GM18517 (cell line): ENCODE results near the gene AAK1.
"Not testable (repeated sequence)": the region's sequence is repeated elsewhere in the genome, so short reads cannot be mapped to it uniquely, and the experiment has no call there.

Experiments used
- ATAC-seq: cut with Tn5 transposase; IDR thresholded peaks from one replicate; pipeline ENCODE4 v1.9.1; 2021; ENCODE audit warnings: mild to moderate bottlenecking, moderate library complexity; ENCODE audit not compliant: unreplicated experiment

Gene AAK1

DNA sequence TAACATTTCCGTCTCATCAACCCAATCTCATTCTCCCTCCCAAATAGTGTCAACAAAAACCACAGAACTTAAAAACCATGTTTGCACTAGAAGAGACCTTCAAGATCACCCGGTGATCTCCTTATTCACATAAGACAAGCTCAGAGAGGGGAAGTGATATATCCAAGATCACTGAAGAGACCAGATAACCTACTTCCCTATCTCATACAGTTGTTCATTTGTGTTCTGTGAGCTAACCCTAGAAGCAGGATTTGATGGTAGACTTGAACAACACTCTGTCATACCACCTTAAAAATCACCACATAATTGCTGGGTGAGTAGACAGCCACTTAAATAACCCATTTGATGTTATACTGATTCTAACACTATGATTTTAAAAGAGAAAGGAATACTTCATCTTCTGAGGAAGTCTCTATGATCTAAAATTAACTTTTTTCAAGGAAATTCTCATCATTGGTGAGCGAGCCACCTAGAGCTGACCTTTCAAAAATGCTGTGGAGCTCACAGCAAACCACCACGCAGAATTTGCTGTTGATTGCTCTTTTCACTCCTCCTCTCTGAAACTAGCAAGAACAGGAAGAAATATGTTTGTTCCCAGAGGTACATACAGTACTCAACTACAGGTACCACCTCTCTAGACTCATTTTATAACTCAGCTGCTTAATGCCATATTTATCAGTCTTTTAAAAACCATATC, 15.1 kb downstream of the AAK1 start:
- no peak for ATAC-seq

DNA sequence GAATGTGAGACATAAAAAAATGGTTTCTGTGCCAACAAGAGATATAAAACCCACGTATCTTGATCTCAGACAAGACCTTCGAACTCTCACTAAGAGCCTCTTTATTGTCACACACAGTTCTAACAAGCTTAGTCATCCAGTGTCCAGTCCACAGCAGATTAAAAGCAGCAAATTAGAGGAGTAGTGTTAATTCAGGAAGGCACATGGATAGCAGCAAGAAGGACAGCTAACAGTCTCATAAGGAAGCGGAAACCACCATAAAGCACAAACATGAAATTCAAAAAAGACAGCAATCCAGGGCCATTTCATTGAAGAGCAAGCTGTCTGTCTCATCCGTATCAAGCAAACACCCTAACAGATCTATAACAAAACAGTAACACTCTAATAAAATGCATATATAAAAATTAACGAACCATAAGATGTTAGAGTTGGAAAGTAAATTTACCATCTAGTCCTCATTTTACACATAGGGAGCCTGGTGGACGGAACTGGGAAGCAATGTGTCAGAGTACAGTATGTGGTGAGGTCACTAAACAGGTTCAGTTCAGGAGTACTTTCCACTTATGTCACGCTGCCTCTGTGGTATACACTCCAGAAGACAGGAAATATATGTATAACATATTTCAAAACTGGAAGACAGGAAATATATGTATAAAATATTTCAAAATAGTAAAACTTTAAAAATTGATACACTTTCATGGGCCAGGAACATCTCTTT, 18.3 kb downstream of the AAK1 start:
- ATAC-seq = no peak

DNA sequence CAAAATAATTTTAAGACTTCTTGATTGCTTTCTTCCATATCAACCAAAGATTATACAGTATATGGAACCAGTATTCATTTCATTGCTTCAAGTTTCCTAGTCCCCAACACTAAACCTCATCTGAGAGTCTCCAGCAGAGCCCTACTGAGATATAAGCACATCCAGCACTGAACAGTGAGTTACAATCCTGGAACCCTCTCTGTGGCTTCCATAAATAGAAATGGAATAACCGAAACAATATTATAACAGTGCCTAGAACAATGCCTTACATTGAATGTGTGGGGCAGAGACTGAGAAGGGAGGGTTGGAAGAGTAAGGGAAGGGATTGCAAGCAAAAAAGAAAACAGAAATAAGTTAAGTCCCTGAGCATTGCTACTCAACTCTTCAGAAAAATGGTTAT, 18.9 kb downstream of the AAK1 start:
- ATAC-seq = no peak

DNA sequence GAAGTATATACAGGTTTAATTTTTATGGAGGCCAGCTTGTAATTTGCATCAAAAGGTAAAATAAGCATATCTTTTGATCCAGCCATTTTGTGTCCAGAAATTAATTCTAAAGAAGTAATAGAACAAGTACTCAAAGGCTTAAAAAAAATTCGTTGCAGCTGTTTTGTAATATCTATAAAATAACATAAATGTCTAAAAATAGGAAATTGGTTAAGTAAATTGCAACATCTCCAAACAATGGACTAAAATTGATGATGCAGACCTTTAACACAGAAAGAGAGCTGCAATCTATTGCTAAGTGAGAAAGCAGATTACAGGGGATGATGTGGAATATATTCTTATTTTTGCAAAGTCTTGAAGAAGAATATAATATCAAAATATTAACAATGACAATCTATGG, 19.4 kb downstream of the AAK1 start:
- no peak for ATAC-seq

DNA sequence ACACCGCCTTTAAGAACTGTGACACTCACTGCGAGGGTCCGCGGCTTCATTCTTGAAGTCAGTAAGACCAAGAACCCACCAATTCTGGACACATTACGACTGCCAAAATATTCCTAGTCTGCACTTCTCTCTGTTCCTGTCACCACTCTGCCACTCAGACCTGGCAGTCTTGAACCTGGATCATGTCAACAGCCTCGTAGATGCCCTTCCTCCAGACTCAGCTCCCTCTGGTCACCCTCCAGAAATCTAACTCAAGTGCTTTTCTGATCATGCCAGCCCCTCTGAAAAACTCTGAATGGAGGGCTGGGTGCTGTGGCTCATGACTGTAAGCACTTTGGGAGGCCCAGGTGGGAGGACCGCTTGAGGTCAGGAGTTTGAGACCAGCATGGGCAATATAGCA, 20.3 kb downstream of the AAK1 start:
- no peak for ATAC-seq

DNA sequence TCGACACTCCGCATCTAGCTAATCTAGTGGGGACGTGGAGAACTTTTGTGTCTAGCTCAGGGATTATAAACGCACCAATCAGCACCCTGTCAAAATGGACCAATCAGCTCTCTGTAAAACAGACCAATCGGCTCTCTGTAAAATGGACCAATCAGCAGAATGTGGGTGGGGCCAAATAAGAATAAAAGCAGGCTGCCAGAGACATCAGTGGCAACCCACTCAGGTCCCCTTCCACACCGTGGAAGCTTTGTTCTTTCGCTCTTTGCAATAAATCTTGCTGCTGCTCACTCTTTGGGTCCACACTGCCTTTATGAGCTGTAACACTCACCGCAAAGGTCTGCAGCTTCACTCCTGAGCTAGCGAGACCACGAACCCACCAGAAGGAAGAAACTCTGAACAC, 20.7 kb downstream of the AAK1 start:
- ATAC-seq = not testable (repeated sequence)

DNA sequence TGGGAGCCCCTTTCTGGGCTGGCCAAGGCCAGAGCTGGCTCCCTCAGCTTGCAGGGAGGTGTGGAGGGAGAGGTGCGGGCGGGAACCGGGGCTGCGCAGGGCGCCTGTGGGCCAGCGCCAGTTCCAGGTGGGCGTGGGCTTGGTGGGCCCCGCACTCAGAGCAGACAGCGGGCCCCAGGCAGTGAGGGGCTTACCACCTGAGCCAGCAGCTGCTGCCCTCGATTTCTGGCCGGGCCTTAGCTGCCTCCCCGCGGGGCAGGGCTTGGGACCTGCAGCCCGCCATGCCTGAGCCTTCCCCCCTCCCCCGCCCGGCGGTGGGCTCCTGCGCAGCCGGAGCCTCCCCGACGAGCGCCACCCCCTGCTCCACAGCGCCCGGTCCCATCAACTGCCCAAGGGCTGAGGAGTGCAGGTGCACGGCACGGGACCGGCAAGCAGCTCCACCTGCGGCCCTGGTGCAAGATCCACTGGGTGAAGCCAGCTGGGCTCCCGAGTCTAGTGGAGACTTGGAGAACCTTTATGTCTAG, 21.5 kb downstream of the AAK1 start:
- not testable (repeated sequence) for ATAC-seq

DNA sequence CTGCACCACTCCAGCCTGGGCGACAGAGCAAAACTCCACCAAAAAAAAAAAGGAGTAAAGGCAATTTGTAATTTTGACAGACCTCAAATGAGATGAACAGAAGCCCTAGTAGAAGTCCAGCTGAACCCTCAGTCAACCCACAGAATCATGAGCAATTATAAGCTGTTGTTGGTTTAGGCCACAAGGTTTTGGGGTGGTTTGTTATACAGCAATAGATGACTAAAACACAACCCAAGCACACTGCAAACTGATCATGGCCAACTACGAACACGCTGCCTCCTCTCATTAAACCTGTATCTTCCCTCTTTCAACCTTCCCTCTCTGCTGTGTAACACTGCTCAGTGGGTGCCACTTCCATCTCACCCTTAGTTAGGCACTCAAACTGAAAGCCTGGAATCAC, 22.1 kb downstream of the AAK1 start:
- ATAC-seq = no peak

DNA sequence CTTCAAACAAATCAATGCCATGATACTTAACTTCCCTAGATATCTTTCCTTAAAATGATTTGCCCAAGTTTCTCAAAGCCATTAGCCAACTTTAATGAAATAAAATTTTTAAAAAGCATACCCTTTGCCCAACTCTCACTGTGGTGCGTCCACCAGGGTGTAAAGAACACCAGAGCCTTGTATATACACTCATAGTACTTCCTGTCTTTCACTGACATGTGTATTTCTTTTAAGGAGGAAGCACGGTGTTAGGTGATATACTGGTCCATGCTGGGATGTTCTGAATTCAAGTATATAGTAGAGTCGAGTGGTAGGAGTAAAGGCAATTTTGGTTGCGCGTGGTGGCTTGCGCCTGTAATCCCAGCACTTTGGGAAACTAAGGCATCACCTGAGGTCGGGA, 22.7 kb downstream of the AAK1 start:
- ATAC-seq = no peak

DNA sequence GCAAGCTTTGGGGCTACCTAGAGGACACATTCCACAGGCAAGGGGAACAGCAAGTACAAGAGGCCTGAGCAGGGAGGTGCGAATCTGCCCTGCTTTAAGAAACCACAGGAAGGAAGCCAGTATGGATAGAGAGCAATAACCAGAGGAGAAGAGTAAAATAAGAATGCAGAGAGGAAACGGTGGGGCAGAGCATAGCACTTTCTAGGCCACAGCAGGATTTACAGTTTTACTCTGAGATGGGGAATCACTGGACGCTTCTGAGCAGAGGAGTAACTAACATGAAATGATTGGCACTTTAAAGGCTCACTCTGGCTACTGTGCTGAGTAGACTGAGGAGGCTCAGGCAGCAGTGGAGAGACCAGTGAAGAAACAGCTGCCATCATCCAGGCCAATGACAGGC, 23.8 kb downstream of the AAK1 start:
- ATAC-seq = no peak

DNA sequence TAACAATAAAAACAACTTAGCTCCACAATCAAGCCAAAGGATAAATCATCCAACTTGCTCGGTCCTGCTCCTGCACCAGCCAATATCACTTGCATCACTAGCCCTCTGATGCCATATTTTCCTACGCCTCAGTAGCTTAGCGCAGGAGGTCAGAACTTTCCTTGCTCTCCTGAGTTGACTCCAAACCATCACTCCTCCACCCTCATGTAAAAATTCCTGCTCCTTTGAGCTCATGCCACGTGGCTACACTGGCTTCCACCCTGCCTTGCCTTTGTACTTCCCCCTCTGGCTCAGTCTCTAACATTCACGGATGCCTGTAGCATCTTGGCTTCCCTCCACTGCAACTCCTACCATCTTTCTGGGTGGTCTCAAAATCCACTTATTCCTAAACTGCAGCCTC, 25.2 kb downstream of the AAK1 start:
- ATAC-seq = no peak

DNA sequence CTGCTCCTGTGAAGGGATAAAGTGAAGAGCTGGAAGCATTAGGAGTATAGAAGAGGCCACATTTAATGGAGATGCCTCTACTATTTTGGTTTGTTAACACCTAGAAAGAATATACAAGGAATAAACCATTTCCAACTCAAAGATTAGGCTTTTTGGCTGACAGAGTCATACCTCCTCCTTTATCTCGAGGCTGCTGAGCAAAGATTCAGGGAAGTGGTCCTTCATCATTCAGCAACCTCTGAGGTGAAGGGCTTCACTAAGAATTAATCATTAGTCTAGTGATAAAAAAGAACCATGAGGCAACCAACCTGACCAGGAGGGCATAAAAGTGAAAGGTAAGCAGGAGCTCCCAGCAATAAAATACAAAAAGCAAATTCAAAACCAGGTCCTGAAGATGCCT, 25.8 kb downstream of the AAK1 start:
- no peak for ATAC-seq

DNA sequence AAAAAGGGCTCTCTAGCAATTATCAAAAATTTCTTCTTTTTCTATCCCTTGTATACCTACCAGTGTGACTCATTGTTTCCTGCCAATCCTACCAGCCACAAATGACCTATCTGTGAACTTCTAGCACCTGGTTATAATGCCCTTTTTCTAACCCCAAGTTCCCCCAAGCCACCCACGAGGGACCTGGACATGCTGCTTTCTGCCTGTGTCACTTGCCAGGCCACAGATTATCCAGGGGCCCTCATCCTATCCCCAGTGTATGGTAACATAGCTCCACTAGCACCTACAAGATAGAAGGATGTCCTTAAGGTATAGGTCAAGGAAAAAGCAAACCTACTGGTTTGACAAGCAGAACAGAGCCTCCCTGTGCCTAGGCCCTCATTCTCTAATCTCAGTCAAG, 26.8 kb downstream of the AAK1 start:
- ATAC-seq = peak; percentile 69

DNA sequence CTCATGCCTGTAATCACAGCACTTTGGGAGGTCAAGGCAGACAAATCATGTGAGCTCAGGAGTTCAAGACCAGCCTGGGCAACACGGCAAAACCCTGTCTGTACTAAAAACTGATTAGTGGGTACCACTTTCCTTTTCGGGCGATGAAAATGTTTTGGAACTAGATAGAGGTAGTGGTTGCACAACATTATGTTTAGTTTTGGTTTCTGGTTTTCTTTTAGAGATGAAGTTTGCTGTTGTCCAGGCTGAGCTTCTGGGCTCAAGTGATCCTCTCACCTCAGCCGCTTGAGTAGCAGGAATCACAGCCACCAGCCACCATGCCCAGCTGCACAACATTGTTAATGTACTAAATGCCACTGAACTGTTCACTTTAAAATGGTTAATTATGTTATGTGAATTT, 27.6 kb downstream of the AAK1 start:
- ATAC-seq = peak; percentile 70

DNA sequence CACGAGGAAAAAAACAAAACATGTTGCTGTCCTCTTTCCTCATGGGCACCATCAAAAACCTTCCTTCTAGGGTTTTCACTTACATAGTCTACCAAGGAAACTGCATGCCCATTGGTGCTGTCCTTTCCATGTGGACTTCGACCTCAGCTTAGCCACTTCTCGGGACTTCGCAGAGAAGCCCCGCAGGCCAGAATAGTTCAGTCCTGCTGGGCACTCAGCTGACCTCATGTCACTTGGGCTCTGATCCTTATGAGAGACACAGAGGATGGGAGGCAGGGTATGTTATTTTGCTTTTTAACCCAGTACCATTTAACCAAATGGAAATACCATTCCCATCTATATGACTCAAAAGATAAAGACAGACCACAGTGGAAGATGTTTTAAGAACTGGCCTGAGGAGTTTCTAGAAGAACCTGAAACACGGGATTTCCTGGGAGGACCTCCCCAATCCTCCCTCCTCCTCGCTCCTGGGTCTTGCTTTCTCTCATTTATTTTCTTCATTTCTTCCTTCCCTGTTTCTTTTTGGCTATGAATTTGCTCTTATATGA, 28.4 kb downstream of the AAK1 start:
- ATAC-seq = no peak

DNA sequence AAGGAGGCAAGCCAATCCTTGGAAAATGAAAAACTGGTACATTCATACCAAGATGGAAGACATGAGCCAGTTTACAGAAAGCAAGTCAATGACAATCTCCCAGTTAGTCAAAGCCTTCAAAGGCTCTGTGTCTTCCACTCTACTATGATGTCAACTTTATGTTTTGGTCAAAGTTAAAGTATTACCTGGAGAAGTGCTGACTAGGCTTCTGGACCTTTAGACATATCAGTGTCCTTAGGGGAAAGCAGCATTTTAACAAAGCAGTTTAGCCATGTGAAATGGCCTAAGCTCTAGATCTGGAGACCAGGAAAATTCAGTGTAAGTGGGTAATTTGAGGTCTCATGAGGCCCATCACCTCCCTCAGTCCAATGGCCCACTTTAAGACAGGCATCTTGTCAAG, 30.8 kb downstream of the AAK1 start:
- no peak for ATAC-seq

DNA sequence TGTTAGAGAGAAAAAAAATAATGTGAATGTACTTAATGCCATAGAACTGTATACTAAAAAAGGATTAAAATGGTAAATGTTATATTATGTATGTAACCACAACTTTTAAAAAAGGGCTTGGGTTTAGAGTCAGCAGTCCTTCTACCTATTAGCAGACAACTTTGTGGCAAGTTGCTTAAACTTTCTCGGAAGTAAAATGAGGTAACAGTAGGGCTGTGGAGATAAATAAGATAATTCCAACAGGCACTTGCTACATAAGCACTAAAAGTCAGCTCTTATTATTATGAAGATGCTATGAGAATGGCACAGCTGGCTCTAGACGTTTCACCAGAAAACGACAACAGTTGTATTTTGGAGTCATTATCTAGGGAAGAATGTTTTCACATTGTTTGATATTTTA, 31.3 kb downstream of the AAK1 start:
- ATAC-seq = no peak

DNA sequence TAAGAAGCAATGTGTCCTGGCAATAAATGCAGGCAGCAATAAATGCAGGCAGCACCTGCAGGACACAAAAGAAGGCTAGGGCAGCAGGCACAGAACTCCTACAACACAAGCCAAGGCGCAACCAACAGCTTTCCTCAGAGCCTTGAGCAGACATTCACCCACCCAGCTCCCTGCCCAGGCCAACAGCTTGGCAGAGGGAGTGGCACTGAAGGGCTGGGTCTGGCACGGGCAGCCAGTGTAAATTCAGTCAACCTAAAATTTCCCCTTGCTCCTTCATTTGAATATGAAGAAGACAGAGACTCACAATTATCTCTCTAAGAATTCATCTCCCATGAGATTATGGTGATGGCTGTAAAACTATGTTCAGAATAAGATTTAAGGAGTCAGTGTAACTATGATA, 35.4 kb downstream of the AAK1 start:
- no peak for ATAC-seq

DNA sequence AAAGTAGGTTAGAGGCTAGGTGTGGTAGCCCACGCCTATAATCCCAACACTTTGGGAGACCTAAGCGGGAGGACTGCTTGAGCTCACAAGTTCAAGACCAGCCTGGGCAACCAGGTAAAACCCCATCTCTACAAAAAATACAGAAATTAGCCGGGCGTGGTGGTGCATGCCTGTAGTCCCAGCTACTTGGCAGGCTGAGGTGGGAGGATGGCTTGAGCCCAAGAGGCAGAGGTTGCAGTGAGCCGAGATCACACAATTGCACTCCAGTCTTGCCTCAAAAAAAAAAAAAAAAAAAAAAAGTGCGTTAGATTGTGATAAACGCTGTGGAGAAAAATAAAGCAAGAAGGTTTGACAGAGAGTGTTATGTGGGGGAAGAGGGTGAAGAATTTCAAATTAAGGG, 36.8 kb downstream of the AAK1 start:
- not testable (repeated sequence) for ATAC-seq

DNA sequence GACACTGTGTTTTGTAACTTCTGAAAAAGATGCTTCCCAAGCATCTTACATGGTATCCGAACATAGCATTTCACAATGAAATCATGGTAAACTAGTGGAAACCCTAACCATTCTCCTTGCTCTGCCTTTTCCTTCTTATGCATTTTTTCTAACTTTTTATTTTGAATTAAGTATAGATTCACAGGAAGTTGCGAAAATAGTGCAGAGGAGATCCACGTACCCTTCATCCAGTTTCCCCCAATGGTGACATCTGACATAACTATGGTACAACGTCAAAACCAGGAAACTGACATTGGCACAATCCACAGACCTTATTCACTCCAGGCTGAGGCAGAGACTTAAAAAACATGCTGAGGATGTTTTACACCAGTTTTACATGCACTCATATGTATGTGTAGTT, 38.3 kb downstream of the AAK1 start:
- ATAC-seq = no peak

DNA sequence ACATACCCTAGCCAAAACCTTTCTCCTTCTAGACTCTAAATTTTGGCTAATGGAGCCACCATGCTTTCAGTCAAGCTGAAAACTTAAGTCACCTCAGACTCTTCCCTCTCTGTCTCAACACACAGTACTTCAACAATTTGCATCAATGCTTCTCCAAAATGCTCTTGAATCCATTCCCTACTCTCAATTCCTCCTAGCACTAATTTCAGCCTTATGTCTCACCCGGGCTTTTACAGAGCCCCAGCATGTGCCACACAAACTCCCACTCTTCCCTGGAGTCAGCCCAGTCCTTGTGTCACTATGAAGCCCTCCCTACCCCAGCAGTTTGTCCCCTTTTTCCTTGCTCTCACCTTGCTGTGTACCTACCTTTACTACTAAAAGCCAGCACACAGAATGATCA, 38.7 kb downstream of the AAK1 start:
- no peak for ATAC-seq

DNA sequence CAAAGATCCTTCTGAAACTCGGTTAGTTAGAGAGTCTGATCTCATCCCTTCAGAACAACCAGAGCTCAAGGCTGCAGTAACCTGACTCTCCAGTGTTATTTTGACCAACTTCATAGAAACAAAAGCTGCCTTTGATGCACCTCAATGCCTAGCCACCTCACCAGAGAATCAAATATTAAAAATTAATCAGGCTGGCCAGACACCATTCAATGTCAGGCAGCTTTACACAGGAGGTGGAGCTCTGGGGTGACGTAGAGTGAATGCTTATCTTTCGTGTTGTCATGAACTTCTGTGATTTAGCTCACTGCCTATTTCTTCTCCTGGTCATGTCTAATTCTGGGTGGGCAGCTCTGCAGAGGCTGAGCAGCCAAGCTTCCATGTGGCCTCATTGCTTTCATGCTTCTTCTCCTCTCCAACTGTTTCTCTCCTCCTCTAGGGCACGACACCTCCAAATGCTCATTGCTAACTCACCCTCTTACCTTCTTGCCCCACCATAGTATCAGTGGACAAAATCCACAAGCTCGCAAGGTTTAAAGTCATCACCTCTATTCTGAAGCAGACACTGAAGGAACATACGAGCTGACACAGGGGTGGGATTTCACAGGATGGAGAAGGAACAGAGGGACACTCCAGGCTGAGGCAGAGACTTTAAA, 39.4 kb downstream of the AAK1 start:
- no peak for ATAC-seq
